D721Med (cell line): ENCODE data around the gene SCGB1D2.

Experiments
- DNase-seq: peaks from one replicate; pipeline ENCODE4 v3.0.0; 2011; ENCODE audit warnings: low spot score; ENCODE audit not compliant: insufficient read length
- FAIRE-seq: peaks from 2 replicates; lab custom pipeline; 2011; peaks lifted over from hg19 to GRCh38; lab: Jason Lieb, UNC
- CTCF ChIP-seq: IDR thresholded peaks from 2 replicates; pipeline ENCODE4 v1.5.1; 2012; ENCODE audit warnings: mild to moderate bottlenecking, control low read depth; ENCODE audit not compliant: insufficient read depth; ENCODE audit errors: missing control alignments

The SCGB1D2 gene

DNA sequence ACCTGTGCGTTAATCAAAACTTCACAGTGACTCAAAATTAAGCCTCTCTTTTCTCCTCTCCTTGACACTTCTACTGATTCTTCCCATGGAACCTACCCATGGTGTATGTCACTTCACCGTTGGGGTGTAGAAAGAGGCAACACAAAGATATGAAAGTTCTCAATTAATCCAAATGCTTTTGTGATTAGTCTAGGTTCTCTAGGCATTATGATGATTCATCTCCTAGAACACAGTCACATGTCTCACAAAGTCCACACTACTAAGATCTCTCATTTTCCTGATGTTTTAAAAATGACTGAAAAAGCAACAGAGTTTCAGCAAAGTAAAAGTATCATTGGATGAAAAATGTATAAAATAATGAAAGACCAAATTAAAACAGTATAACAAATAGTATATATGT, 14.2 kb downstream of the SCGB1D2 start:
- no peak for TF ChIP-seq CTCF
- no peak for FAIRE-seq
- no peak for DNase-seq

GRCh38 chr11:62260261-62260953, 18.4 kb downstream of the SCGB1D2 start:
- TF ChIP-seq CTCF, result no peak
- FAIRE-seq (no peak), DNase-seq (no peak)

DNA sequence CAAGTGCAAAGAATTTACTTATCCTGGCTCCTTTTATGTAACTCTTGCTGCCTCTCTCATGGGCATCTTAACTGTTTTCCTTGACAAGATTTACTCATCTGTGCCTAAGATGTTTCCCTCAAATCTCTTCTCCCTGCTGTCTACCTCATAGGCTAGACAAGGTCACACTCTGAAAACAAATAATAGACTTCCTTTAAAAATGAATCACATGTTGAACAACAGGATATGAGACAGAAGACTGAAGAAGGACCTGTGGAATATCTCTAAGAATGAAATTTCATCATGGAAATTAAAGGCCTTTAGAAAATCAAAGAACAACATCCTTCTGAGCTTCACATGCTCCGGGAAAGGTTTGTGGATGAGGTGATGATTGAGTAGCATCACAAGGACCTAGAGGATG, 22.0 kb downstream of the SCGB1D2 start:
- DNase-seq, result no peak
- no peak for TF ChIP-seq CTCF
- FAIRE-seq, result no peak

DNA sequence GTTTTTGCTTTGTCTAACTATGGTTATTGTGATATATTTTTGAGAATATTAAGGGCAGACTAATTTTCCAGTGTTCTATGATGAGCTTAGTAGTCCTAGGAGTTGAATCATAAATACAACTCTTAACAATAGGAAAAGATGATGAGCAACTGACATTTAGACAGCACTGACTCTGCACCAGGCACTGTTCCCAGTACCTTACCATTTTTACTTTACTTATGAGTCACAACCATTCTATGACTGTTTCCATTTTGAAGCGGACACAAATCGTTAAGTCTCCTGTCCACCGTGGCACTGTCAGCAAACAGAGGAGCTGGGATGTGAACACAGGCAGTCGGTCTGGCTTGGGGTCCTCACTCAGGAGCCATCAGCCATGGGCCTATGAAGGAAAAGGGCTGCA, 24.5 kb downstream of the SCGB1D2 start:
- no peak for TF ChIP-seq CTCF
- DNase-seq (no peak), FAIRE-seq (no peak)

GRCh38 chr11:62267050-62267449, 25.0 kb downstream of the SCGB1D2 start:
- no peak for FAIRE-seq

GRCh38 chr11:62267576-62267975, 25.5 kb downstream of the SCGB1D2 start:
- no peak for FAIRE-seq
- DNase-seq, result no peak
- no peak for TF ChIP-seq CTCF

More at GRCh38 chr11:62267050-62267449, 25.0 kb downstream of the SCGB1D2 start:
- no peak for DNase-seq
- TF ChIP-seq CTCF, result no peak

GRCh38 chr11:62269654-62270278, 27.7 kb downstream of the SCGB1D2 start, which contains the start of gene SCGB2A2:
TSS of gene SCGB2A2 (plus strand) at chr11:62270158. CDS start at chr11:62270217, 59 bp downstream.
- no peak for DNase-seq
- TF ChIP-seq CTCF, result no peak
- FAIRE-seq, result no peak
